Tibial nerve (tissue), 4 donors: Measurements from ENCODE around the gene EED. TPM values are rescaled to one million over a fixed set of nuclear protein-coding genes. Genes with fewer than 3 reads are reported as not detected.

Experiments used
- DNase-seq, 2 donors: peaks; one replicate each; pipeline ENCODE4 v3.0.0-alpha.2; 2019; ENCODE audit warnings: low spot score in 2 of 2
- H3K27ac ChIP-seq, 4 donors: fragments of 200-600 bp; sonication (generic) in 3 of 4; one replicate each; pipeline ENCODE4 v1.5.1; 2017 to 2019; ENCODE audit warnings: mild to moderate bottlenecking in 1 of 4
- H3K27me3 ChIP-seq, 2 donors: fragments of 200-600 bp; sonication (generic) in 1 of 2; one replicate each; pipeline versions ENCODE4 v1.5.1 to v1.6.0; 2017 to 2019
- H3K36me3 ChIP-seq, 3 donors: fragments of 200-600 bp; sonication (generic); one replicate each; pipeline ENCODE4 v1.5.1; 2018 to 2019
- H3K4me1 ChIP-seq, 4 donors: fragments of 200-600 bp; sonication (generic) in 3 of 4; one replicate each; pipeline ENCODE4 v1.5.1; 2017 to 2019
- H3K4me3 ChIP-seq, 4 donors: fragments of 200-600 bp; sonication (generic) in 3 of 4; one replicate each; pipeline ENCODE4 v1.5.1; 2017 to 2019; ENCODE audit warnings: mild to moderate bottlenecking in 1 of 4, moderate library complexity in 1 of 4
- H3K9me3 ChIP-seq, 4 donors: fragments of 200-600 bp; sonication (generic) in 3 of 4; one replicate each; pipeline ENCODE4 v1.5.1; 2017 to 2019
- EP300 ChIP-seq, 2 donors: sonication (generic); formaldehyde crosslinking; IDR thresholded peaks; one replicate each; pipeline ENCODE4 v1.6.1; 2017; ENCODE audit warnings: antibody characterized with exemption in 2 of 2, mild to moderate bottlenecking in 1 of 2
- POLR2A ChIP-seq, 2 donors: fragments of 450-650 bp; IDR thresholded peaks; one replicate each; pipeline ENCODE4 v1.6.1; 2017; ENCODE audit warnings: antibody characterized with exemption in 2 of 2, mild to moderate bottlenecking in 2 of 2, moderate library complexity in 2 of 2
- WGBS, 2 donors: methylation state at CpG; one replicate each; pipeline ENCODE4 v1.1.5; 2018; 5-methylcytosine and 5-hydroxymethylcytosine counted together
- total RNA-seq, 4 donors: library from RNA; depleted of rRNA; stranded (reverse); fragments of >200 nt; gene quantifications; one replicate each; pipeline ENCODE4 v1.1.0, GENCODE V29; 2016
- TF ChIP-seq, protein P1 (sequence below), 5 experiments: fragments of 200-600 bp in 3 of 5; fragments of 450-650 bp in 2 of 5; sonication (generic) in 3 of 5; IDR thresholded peaks; one replicate each; pipeline ENCODE4 v1.5.1; 2016 to 2019; ENCODE audit warnings: antibody characterized with exemption in 5 of 5, mild to moderate bottlenecking in 3 of 5, moderate library complexity in 2 of 5

EED gene
- total RNA-seq, 4 donors from 2014 or later = 13.3 to 18.4 (median 16.7) TPM

DNA sequence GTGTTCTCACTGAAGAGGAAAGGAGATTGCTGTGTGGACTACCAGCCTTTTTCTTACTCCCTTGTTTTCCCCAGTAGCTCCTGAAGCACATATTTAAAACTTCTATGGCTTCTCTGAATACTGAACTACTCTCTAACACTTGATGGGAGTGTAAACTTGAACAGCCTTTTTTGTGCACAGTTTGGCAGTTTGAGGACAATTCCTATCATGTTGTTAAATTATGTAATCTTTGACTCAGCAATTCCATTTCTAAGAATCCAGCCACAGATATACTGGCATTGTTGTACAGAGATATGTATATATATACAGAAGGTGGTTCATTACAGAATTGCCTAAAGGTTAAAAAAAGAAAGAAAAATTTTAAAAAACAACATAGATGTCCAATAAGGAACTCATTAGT lies 47.1 kb upstream of the EED start:
- TF ChIP-seq, protein P1, sequence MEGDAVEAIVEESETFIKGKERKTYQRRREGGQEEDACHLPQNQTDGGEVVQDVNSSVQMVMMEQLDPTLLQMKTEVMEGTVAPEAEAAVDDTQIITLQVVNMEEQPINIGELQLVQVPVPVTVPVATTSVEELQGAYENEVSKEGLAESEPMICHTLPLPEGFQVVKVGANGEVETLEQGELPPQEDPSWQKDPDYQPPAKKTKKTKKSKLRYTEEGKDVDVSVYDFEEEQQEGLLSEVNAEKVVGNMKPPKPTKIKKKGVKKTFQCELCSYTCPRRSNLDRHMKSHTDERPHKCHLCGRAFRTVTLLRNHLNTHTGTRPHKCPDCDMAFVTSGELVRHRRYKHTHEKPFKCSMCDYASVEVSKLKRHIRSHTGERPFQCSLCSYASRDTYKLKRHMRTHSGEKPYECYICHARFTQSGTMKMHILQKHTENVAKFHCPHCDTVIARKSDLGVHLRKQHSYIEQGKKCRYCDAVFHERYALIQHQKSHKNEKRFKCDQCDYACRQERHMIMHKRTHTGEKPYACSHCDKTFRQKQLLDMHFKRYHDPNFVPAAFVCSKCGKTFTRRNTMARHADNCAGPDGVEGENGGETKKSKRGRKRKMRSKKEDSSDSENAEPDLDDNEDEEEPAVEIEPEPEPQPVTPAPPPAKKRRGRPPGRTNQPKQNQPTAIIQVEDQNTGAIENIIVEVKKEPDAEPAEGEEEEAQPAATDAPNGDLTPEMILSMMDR (IDR thresholded peaks at IDR 0.05) = no peak
- no peak for TF ChIP-seq EP300 (IDR thresholded peaks at IDR 0.05)
- TF ChIP-seq POLR2A (IDR thresholded peaks at IDR 0.05) = no peak
- DNase-seq = no peak
- H3K9me3 ChIP-seq = no peaks in the 10 kb centered on the region
- H3K27ac ChIP-seq = no peak overlapping the region
- H3K4me1 ChIP-seq = peaks cover 0 to 34% (median 3%) of the 10 kb centered on the region in 4 donors
- no peaks in the 10 kb centered on the region for H3K36me3 ChIP-seq
- H3K27me3 ChIP-seq = no peaks in the 10 kb centered on the region
- H3K4me3 ChIP-seq = no peak overlapping the region

DNA sequence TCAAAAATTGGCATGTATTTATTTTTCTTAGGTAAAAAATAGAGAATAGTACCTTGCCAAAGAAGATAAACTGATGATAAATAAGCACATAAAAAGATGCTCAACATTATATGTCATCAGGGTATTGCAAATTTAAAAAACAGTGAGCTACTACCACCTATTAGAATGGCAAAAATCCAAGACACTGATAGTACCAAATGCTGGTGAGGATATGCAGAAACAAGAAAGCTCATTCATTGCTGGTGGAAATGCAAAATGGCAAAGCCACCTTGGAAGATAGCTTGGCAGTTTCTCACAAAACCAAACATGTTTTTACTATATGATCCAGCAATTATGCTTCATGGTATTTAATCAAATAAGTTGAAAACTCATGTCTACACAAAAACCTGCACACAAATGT lies 46.4 kb upstream of the EED start:
- H3K4me3 ChIP-seq = no peak overlapping the region
- TF ChIP-seq EP300 (IDR thresholded peaks at IDR 0.05) (no peak), POLR2A (IDR thresholded peaks at IDR 0.05) (no peak)
- TF ChIP-seq, protein P1 (IDR thresholded peaks at IDR 0.05) = no peak
- no peaks in the 10 kb centered on the region for H3K9me3 ChIP-seq
- no peak overlapping the region for H3K27ac ChIP-seq
- no peaks in the 10 kb centered on the region for H3K36me3 ChIP-seq
- DNase-seq = no peak
- no peaks in the 10 kb centered on the region for H3K27me3 ChIP-seq
- H3K4me1 ChIP-seq = peaks cover 0 to 27% (median 3%) of the 10 kb centered on the region in 4 donors

DNA sequence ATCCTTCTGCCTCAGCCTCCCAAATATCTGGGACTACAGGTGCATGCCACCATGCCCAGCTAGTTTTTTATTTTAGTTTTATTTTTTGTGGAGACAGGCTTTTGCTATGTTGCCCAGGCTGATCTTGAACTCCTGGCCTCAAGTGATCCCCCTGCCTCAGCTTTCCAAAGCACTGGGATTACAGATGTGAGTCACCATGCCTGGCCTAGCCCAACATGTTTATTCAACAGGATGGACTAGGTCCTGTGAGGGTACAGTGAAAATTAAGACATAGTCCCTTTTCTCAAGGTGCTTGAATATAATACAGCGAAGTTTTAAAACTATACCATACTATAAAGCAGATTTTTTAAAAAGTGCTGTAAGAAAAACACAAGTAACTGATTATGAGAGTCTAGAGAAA lies 45.2 kb upstream of the EED start:
- no peaks in the 10 kb centered on the region for H3K36me3 ChIP-seq
- 94 to 100% methylated on average over 1 of the region's 1 CpG for WGBS, 2 donors
- no peak overlapping the region for H3K27ac ChIP-seq
- no peaks in the 10 kb centered on the region for H3K9me3 ChIP-seq
- DNase-seq = no peak
- H3K4me3 ChIP-seq = no peak overlapping the region
- no peaks in the 10 kb centered on the region for H3K27me3 ChIP-seq
- TF ChIP-seq, protein P1 (IDR thresholded peaks at IDR 0.05) = no peak
- TF ChIP-seq POLR2A (IDR thresholded peaks at IDR 0.05) (no peak), EP300 (IDR thresholded peaks at IDR 0.05) (no peak)
- H3K4me1 ChIP-seq = peaks cover 0 to 17% (median 5%) of the 10 kb centered on the region in 4 donors

GRCh38 chr11:86201371-86201884 lies 43.1 kb upstream of the EED start:
- no peak for DNase-seq
- no peak for TF ChIP-seq EP300 (IDR thresholded peaks at IDR 0.05)
- TF ChIP-seq, protein P1 (IDR thresholded peaks at IDR 0.05) = no peak
- no peak for TF ChIP-seq POLR2A (IDR thresholded peaks at IDR 0.05)
- Histone ChIP-seq H3K27me3 (no peaks in the 10 kb centered on the region), H3K27ac (no peak overlapping the region), H3K9me3 (no peaks in the 10 kb centered on the region), H3K36me3 (no peaks in the 10 kb centered on the region), H3K4me3 (no peak overlapping the region), H3K4me1 (peaks cover 0 to 17% (median 5%) of the 10 kb centered on the region in 4 donors)

DNA sequence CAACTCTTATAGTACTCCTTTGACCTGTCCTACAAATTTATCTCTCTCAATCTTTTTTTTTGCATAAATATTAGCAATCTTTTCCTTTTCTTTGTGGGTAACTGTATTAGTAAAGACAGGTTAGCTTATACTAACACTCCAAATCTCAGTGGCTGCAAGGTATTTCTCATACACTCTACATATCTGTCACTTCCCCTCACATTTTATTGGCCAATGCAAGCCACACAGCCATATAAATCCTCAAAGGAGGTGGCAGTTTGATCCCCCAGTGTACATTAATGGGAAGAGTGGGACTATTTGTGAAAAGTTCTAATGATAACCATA lies 42.6 kb upstream of the EED start:
- DNase-seq = no peak
- H3K36me3 ChIP-seq = no peaks in the 10 kb centered on the region
- peak overlapping the region in 2 of 4 donors; percentile 28 to 47 for H3K4me3 ChIP-seq
- H3K27me3 ChIP-seq = no peaks in the 10 kb centered on the region
- H3K4me1 ChIP-seq = peaks cover 0 to 14% (median 5%) of the 10 kb centered on the region in 4 donors
- TF ChIP-seq, protein P1 (IDR thresholded peaks at IDR 0.05) = no peak
- no peak for TF ChIP-seq POLR2A (IDR thresholded peaks at IDR 0.05)
- no peak for TF ChIP-seq EP300 (IDR thresholded peaks at IDR 0.05)
- no peaks in the 10 kb centered on the region for H3K9me3 ChIP-seq
- H3K27ac ChIP-seq = peak overlapping the region in 3 of 4 donors; percentile 17 to 72 (median 68)
